ENCODE results near the gene PAMR1.
"Not testable (repeated sequence)": the region's sequence is repeated elsewhere in the genome, so short reads cannot be mapped to it uniquely, and the experiment has no call there.

The PAMR1 gene

GRCh38 chr11:35536470-35536869 lies 11.1 kb upstream of the PAMR1 start:
- H4K20me1 ChIP-seq: no peaks in the 10 kb centered on the region
- no peaks in the 10 kb centered on the region for H3K27me3 ChIP-seq
- H3K4me2 ChIP-seq: no peak overlapping the region
- H3K9ac ChIP-seq: no peak overlapping the region
- no peak for TF ChIP-seq Cebpa-rat (IDR thresholded peaks at IDR 0.05)
- H3K36me3 ChIP-seq: no peaks in the 10 kb centered on the region
- H3K9me3 ChIP-seq (replicated peaks in 1 of 11): no peaks in the 10 kb centered on the region
- H3K4me3 ChIP-seq: no peak overlapping the region
- H3K4me1 ChIP-seq: no peaks in the 10 kb centered on the region
- no peak overlapping the region for H3K27ac ChIP-seq

- Histone ChIP-seq H3K27me3 (peaks cover 0 to 10% (median 5%) of the 10 kb centered on the region in 11 experiments; a peak in 16 of 22 replicates), H3K4me3 (no peak overlapping the region), H3K9ac (no peak overlapping the region), H3K27ac (no peak overlapping the region), H3K36me3 (no peaks in the 10 kb centered on the region), H4K20me1 (no peaks in the 10 kb centered on the region), H3K4me2 (no peak overlapping the region), H3K4me1 (no peaks in the 10 kb centered on the region), H3K9me3 (replicated peaks in 1 of 11) (0 out of 22 replicates have a peak, but pooled peaks cover 0 to 4% (median 0%) of the 10 kb centered on the region in 11 experiments)
- no peak for TF ChIP-seq Cebpa-rat (IDR thresholded peaks at IDR 0.05)
These were observed 5.8 kb upstream of the PAMR1 start for GRCh38 chr11:35531246-35531645.

GRCh38 chr11:35529971-35530495 lies 4.6 kb upstream of the PAMR1 start:
- Histone ChIP-seq H3K4me2 (no peak overlapping the region), H3K4me1 (no peaks in the 10 kb centered on the region), H3K36me3 (no peaks in the 10 kb centered on the region), H4K20me1 (no peaks in the 10 kb centered on the region), H3K4me3 (no peak overlapping the region), H3K27me3 (peaks cover 11 to 22% (median 17%) of the 10 kb centered on the region in 11 experiments), H3K9me3 (replicated peaks in 1 of 11) (peaks cover 0 to 10% (median 0%) of the 10 kb centered on the region in 11 experiments; a peak in 5 of 22 replicates), H3K27ac (no peak overlapping the region), H3K9ac (no peak overlapping the region)
- no peak for TF ChIP-seq Cebpa-rat (IDR thresholded peaks at IDR 0.05)

GRCh38 chr11:35526370-35526792 lies 965 bp upstream of the PAMR1 start:
- Histone ChIP-seq H3K36me3 (no peaks in the 10 kb centered on the region), H3K27ac (no peak overlapping the region), H3K4me1 (no peaks in the 10 kb centered on the region), H3K4me2 (no peak overlapping the region), H4K20me1 (no peaks in the 10 kb centered on the region), H3K4me3 (no peak overlapping the region), H3K9ac (no peak overlapping the region), H3K27me3 (peaks cover 11 to 36% (median 28%) of the 10 kb centered on the region in 11 experiments), H3K9me3 (replicated peaks in 1 of 11) (peaks cover 0 to 10% (median 0%) of the 10 kb centered on the region in 11 experiments; a peak in 5 of 22 replicates)
- TF ChIP-seq Cebpa-rat (IDR thresholded peaks at IDR 0.05): no peak

- Histone ChIP-seq H3K4me1 (no peaks in the 10 kb centered on the region), H4K20me1 (no peaks in the 10 kb centered on the region), H3K27ac (no peak overlapping the region), H3K4me2 (no peak overlapping the region), H3K4me3 (no peak overlapping the region), H3K9ac (no peak overlapping the region), H3K36me3 (no peaks in the 10 kb centered on the region), H3K9me3 (replicated peaks in 1 of 11) (peaks cover 0 to 10% (median 0%) of the 10 kb centered on the region in 11 experiments; a peak in 5 of 22 replicates), H3K27me3 (peaks cover 11 to 36% (median 28%) of the 10 kb centered on the region in 11 experiments)
- TF ChIP-seq Cebpa-rat (IDR thresholded peaks at IDR 0.05): no peak
These were observed 636 bp downstream of the PAMR1 start for GRCh38 chr11:35524780-35525179.

- no peaks in the 10 kb centered on the region for H4K20me1 ChIP-seq
- no peak for TF ChIP-seq Cebpa-rat (IDR thresholded peaks at IDR 0.05)
- H3K27ac ChIP-seq: no peak overlapping the region
- no peaks in the 10 kb centered on the region for H3K4me1 ChIP-seq
- H3K9me3 ChIP-seq (replicated peaks in 1 of 11): peaks cover 0 to 10% (median 0%) of the 10 kb centered on the region in 11 experiments; a peak in 5 of 22 replicates
- H3K4me2 ChIP-seq: no peak overlapping the region
- H3K4me3 ChIP-seq: no peak overlapping the region
- H3K36me3 ChIP-seq: no peaks in the 10 kb centered on the region
- H3K27me3 ChIP-seq: peaks cover 11 to 36% (median 28%) of the 10 kb centered on the region in 11 experiments
- no peak overlapping the region for H3K9ac ChIP-seq
These were observed 1.6 kb downstream of the PAMR1 start for GRCh38 chr11:35523861-35524260.

- Histone ChIP-seq H3K4me3 (no peak overlapping the region), H3K4me1 (no peaks in the 10 kb centered on the region), H4K20me1 (no peaks in the 10 kb centered on the region), H3K27me3 (peaks cover 11 to 36% (median 28%) of the 10 kb centered on the region in 11 experiments), H3K4me2 (no peak overlapping the region), H3K27ac (no peak overlapping the region), H3K36me3 (no peaks in the 10 kb centered on the region), H3K9ac (no peak overlapping the region), H3K9me3 (replicated peaks in 1 of 11) (peaks cover 0 to 10% (median 0%) of the 10 kb centered on the region in 11 experiments; a peak in 5 of 22 replicates)
- no peak for TF ChIP-seq Cebpa-rat (IDR thresholded peaks at IDR 0.05)
These were observed 2.1 kb downstream of the PAMR1 start for GRCh38 chr11:35523331-35523768.

- not testable (repeated sequence) for H3K36me3 ChIP-seq, H3K4me1 ChIP-seq, H3K4me3 ChIP-seq, H4K20me1 ChIP-seq, H3K9ac ChIP-seq, H3K27ac ChIP-seq, H3K4me2 ChIP-seq
- Histone ChIP-seq H3K9me3 (replicated peaks in 1 of 11) (peaks cover 0 to 10% (median 0%) of the 10 kb centered on the region in 11 experiments; a peak in 5 of 22 replicates), H3K27me3 (peaks cover 11 to 36% (median 28%) of the 10 kb centered on the region in 11 experiments)
These were observed 3.3 kb downstream of the PAMR1 start for GRCh38 chr11:35522091-35522490.

GRCh38 chr11:35520376-35520775 lies 5.0 kb downstream of the PAMR1 start:
- H3K36me3 ChIP-seq: no peaks in the 10 kb centered on the region
- H3K4me3 ChIP-seq: no peak overlapping the region
- H3K9me3 ChIP-seq (replicated peaks in 1 of 11): peaks cover 0 to 3% (median 0%) of the 10 kb centered on the region in 11 experiments; a peak in 3 of 22 replicates
- H3K27ac ChIP-seq: no peak overlapping the region
- no peak overlapping the region for H3K4me2 ChIP-seq
- TF ChIP-seq Cebpa-rat (IDR thresholded peaks at IDR 0.05): no peak
- no peaks in the 10 kb centered on the region for H4K20me1 ChIP-seq
- H3K9ac ChIP-seq: no peak overlapping the region
- H3K4me1 ChIP-seq: no peaks in the 10 kb centered on the region
- peaks cover 2 to 20% (median 14%) of the 10 kb centered on the region in 11 experiments for H3K27me3 ChIP-seq

GRCh38 chr11:35518766-35519165 lies 6.7 kb downstream of the PAMR1 start:
- H4K20me1 ChIP-seq: no peaks in the 10 kb centered on the region
- no peaks in the 10 kb centered on the region for H3K4me1 ChIP-seq
- 0 out of 22 replicates have a peak, but pooled peaks cover 0 to 4% (median 0%) of the 10 kb centered on the region in 11 experiments for H3K27me3 ChIP-seq
- H3K4me3 ChIP-seq: no peak overlapping the region
- no peaks in the 10 kb centered on the region for H3K36me3 ChIP-seq
- TF ChIP-seq Cebpa-rat (IDR thresholded peaks at IDR 0.05): no peak
- no peaks in the 10 kb centered on the region for H3K9me3 ChIP-seq (replicated peaks in 1 of 11)
- H3K27ac ChIP-seq: no peak overlapping the region
- H3K9ac ChIP-seq: no peak overlapping the region
- no peak overlapping the region for H3K4me2 ChIP-seq
